ENCODE results near the gene PGD. TPM values are rescaled to one million over a fixed set of nuclear protein-coding genes. Genes with fewer than 3 reads are reported as not detected.
"Not testable (repeated sequence)": the region's sequence is repeated elsewhere in the genome, so short reads cannot be mapped to it uniquely, and the experiment has no call there.

PGD gene
- total and polyA plus RNA-seq, 4 experiments from 2014 or later = 32.8 to 37.3 (median 36.6) TPM

DNA sequence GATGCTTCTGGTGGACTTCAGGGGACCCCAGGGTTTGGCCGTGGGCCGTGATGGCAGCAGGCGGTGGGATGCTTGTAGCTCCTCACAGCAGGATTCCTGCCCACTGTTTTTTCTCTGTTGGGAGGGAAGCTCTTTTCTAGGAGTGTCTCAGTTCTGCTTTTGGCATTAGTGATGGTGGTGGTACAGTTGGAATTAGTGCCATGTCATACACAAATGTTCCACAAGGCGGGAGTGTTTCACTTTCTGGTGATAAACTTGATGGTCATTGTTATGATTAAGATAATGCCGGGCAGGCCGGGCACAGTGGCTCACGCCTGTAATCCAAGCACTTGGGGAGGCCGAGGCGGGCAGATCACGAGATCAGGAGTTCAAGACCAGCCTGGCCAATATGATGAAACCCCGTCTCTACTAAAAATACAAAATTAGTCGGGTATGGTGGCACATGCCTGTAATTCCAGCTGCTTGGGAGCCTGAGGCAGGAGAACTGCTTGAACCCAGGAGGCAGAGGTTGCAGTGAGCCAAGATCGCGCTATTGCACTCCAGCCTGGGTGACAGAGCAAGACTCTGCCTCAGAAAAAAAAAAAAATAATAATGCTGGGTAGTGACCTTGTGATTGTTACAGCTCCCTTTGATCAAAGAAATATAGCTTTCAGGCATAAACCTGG lies 21.4 kb upstream of the PGD start:
- H3K27me3 ChIP-seq (ENCODE audit: insufficient read depth, low read length); POLR2A ChIA-PET (ENCODE audit: partially characterized antibody); H3K4me1 Mint-ChIP-seq; H3K9me3 Mint-ChIP-seq; H3K4me3 Mint-ChIP-seq; H3K4me3 ChIP-seq (ENCODE audit: low read length in 2 of 2); H3K27ac ChIP-seq (ENCODE audit: low read depth, low read length); H3K4me1 ChIP-seq (ENCODE audit: insufficient read depth, low read length); H3K27me3 Mint-ChIP-seq; H3K36me3 ChIP-seq (ENCODE audit: insufficient read depth, low read length); H3K9me3 ChIP-seq (ENCODE audit: control insufficient read depth in 1 of 2, low read length in 2 of 2): not testable (repeated sequence)
- intact Hi-C loops (cut with micrococcal nuclease) = loop anchor here (5.0 kb wide), 1 partner anchor 115 kb away; no protein-coding TSS in a partner anchor
- peaks cover 27 to 48% of the 10 kb centered on the region in 2 donors for H3K36me3 Mint-ChIP-seq
- DNase-seq = peak in 2 of 5 donors; percentile 5 to 15
- CTCF ChIA-PET (ENCODE audit: partially characterized antibody) = interaction anchor here (1.5 kb wide), 1 partner anchor 9 kb away, joined by 3 read pairs; no protein-coding TSS in a partner anchor
- H3K27ac Mint-ChIP-seq = peak overlapping the region in 1 of 7 donors; percentile 12

DNA sequence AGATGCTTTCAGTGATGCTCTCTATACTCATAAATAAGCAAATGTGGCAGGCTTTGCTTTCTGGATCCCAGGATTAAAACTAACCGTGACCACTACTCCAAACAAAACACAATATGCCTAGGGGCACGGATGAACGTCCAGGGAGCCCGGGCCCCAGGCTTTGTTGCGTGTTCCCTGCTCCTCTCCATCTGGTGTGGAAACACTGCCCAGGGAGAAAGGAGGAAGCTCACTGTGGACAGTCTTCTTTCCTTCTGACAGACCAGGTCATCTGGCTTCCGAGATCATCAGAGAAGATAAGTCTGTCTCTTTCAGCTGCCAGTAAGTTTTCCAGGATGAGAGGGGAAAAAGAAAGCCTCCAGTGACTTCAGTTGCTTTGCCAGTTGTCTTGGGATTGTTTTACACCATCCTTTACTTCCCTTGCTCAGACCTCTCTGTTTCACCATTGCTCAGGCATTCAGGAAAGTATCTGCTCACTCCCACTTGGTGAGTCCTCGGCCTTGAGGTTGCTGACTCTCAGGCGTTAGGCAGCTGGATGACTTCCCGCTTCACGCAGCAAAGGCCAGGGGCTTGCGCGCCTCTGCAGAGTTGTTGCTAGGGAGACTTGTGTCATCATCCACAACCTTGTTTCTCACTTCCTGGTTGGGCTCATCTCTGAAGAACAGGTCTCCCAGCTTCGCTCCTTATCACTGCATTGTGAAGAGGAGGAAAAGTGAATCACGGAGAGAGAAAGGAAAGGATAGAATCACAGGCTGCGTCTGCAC lies 20.6 kb upstream of the PGD start:
- POLR2A ChIA-PET (ENCODE audit: partially characterized antibody) = no interaction called here
- no peak for DNase-seq

DNA sequence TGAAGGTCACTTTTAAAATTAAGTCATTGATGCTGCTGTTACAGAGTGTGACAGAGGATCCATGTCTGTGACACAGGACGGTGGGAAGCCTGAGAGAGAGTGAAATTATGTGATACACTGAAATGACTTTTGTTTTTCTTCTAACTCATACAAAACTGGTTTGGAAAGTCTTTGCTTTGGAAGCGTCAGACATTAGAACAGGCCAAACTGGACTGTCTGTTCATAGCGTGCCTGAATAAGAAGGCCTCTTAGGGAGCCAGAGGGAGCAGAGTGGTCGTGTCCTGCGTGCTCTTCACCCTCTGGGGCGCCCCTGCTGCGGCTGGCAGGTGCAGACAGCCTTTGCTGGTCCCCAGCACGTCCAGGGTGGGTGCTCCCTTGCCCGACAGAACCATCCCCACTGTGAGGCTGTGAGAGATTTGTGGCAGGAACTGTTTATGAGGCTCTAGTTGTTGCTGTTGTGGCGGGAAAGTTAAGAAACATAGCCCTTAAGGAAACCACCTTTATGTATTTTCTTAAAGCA lies 19.7 kb upstream of the PGD start:
- Mint-ChIP-seq H3K27me3 (no peaks in the 10 kb centered on the region), H3K4me1 (peaks cover 0 to 1% (median 0%) of the 10 kb centered on the region in 4 donors), H3K4me3 (no peak overlapping the region), H3K36me3 (peaks cover 30 to 42% of the 10 kb centered on the region in 2 donors), H3K27ac (no peak overlapping the region), H3K9me3 (no peaks in the 10 kb centered on the region)
- ChIA-PET CTCF (ENCODE audit: partially characterized antibody) (no interaction called here), POLR2A (ENCODE audit: partially characterized antibody) (no interaction called here)
- Histone ChIP-seq H3K4me1 (ENCODE audit: insufficient read depth, low read length) (no peaks in the 10 kb centered on the region), H3K27me3 (ENCODE audit: insufficient read depth, low read length) (no peaks in the 10 kb centered on the region), H3K27ac (ENCODE audit: low read depth, low read length) (no peak overlapping the region), H3K4me3 (ENCODE audit: low read length in 2 of 2) (no peak overlapping the region), H3K9me3 (ENCODE audit: control insufficient read depth in 1 of 2, low read length in 2 of 2) (no peaks in the 10 kb centered on the region), H3K36me3 (ENCODE audit: insufficient read depth, low read length) (peaks cover 6% of the 10 kb centered on the region)
- DNase-seq = no peak
- intact Hi-C loops (cut with micrococcal nuclease) = loop anchor here (5.0 kb wide), 1 partner anchor 113 kb away; no protein-coding TSS in a partner anchor

More for the DNA sequence above, 20.6 kb upstream of the PGD start:
- Histone ChIP-seq H3K36me3 (ENCODE audit: insufficient read depth, low read length) (peaks cover 6% of the 10 kb centered on the region), H3K4me3 (ENCODE audit: low read length in 2 of 2) (no peak overlapping the region), H3K9me3 (ENCODE audit: control insufficient read depth in 1 of 2, low read length in 2 of 2) (no peaks in the 10 kb centered on the region), H3K27ac (ENCODE audit: low read depth, low read length) (no peak overlapping the region), H3K27me3 (ENCODE audit: insufficient read depth, low read length) (no peaks in the 10 kb centered on the region), H3K4me1 (ENCODE audit: insufficient read depth, low read length) (no peaks in the 10 kb centered on the region)
- intact Hi-C loops (cut with micrococcal nuclease) = loop anchor here (5.0 kb wide), 1 partner anchor 114 kb away; no protein-coding TSS in a partner anchor
- CTCF ChIA-PET (ENCODE audit: partially characterized antibody) = interaction anchor here (1.5 kb wide), 1 partner anchor 10 kb away, joined by 3 read pairs; no protein-coding TSS in a partner anchor
- peaks cover 0 to 1% (median 0%) of the 10 kb centered on the region in 4 donors for H3K4me1 Mint-ChIP-seq
- peaks cover 28 to 48% of the 10 kb centered on the region in 2 donors for H3K36me3 Mint-ChIP-seq
- H3K9me3 Mint-ChIP-seq = no peaks in the 10 kb centered on the region
- H3K27ac Mint-ChIP-seq = no peak overlapping the region
- no peaks in the 10 kb centered on the region for H3K27me3 Mint-ChIP-seq
- H3K4me3 Mint-ChIP-seq = no peak overlapping the region

DNA sequence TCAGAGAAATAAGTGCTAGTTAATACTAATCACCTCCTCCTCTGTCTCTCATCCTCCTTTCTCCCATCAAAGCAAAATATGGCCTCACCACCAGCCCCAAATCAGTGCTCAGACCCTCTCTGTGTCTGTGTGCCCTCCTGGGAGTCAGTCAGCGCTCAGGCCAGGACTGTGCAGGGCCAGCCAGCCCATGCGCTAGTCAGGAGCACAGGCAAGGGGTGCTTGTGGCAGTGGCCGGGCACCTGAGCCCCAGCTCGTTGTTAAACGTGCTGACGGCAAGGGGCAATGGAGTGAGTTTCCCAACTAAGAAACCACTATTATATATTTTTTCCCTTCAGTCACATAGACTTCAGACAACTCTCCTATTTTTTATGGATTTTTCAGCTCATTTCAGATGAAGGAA lies 19.2 kb upstream of the PGD start:
- no peaks in the 10 kb centered on the region for H3K27me3 Mint-ChIP-seq
- ChIA-PET CTCF (ENCODE audit: partially characterized antibody) (interaction anchor here (0.6 kb wide), 1 partner anchor 117 kb away, joined by 3 read pairs; no protein-coding TSS in a partner anchor), POLR2A (ENCODE audit: partially characterized antibody) (no interaction called here)
- no peaks in the 10 kb centered on the region for H3K4me1 ChIP-seq (ENCODE audit: insufficient read depth, low read length)
- H3K4me3 ChIP-seq (ENCODE audit: low read length in 2 of 2) = no peak overlapping the region
- peaks cover 25 to 37% of the 10 kb centered on the region in 2 donors for H3K36me3 Mint-ChIP-seq
- intact Hi-C loops (cut with micrococcal nuclease) = loop anchor here (5.0 kb wide), 1 partner anchor 113 kb away; no protein-coding TSS in a partner anchor
- H3K27ac Mint-ChIP-seq = peak overlapping the region in 1 of 7 donors; percentile 8
- no peaks in the 10 kb centered on the region for H3K27me3 ChIP-seq (ENCODE audit: insufficient read depth, low read length)
- DNase-seq = no peak
- H3K4me1 Mint-ChIP-seq = peaks cover 0 to 1% (median 0%) of the 10 kb centered on the region in 4 donors
- H3K36me3 ChIP-seq (ENCODE audit: insufficient read depth, low read length) = peaks cover 4% of the 10 kb centered on the region
- H3K27ac ChIP-seq (ENCODE audit: low read depth, low read length) = no peak overlapping the region
- no peak overlapping the region for H3K4me3 Mint-ChIP-seq
- H3K9me3 ChIP-seq (ENCODE audit: control insufficient read depth in 1 of 2, low read length in 2 of 2) = no peaks in the 10 kb centered on the region
- H3K9me3 Mint-ChIP-seq = no peaks in the 10 kb centered on the region

DNA sequence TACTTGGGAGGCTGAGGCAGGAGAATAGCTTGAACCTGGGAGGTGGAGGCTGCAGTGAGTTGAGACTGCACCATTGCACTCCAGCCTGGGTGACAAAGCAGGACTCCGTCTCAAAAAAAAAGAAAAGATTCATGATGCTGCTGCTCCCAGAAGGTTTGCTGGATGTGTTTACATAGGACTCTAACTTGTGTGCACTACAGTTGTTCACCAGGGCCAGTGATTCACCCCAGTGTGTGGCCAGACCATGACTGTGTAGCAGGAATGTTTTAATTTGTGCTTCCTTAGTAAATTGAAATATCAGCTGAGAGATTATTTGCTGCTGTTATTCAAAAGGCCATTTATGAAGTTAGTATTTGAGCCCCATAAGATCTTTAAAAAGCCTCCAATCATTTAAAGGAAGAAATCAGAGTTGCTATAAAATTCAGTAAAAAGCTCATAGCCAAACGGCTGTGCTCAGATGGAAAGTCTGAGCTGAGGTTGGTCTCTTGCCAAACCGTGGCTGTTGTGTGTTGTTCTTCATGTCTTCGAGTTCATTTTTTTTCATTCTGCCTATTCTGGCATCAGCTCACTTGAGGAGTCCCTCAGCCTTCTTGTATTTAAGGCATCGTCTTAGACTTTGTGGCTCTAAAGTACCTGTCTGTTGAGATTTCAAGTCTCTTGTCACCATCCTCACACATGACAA lies 18.1 kb upstream of the PGD start:
- no peaks in the 10 kb centered on the region for H3K27me3 Mint-ChIP-seq

DNA sequence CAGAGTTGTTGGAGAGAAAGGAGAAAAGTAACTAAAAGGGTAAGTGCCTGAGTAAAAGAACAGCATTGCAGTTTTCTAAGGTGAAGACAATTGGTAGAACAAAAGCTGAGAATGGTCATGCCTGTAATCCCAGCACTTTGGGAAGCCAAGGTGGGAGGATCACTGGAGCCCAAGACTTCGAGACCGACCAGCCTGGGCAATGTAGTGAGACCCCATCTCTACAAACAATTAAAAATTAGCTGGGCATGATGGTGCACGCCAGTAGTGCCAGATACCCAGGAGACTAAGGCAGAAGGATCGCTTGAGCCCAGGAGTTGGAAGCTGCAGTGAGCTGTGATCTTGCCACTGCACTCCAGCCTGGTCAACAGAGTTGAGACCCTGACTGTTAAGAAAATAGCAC lies 15.2 kb upstream of the PGD start:
- CTCF ChIA-PET (ENCODE audit: partially characterized antibody) = no interaction called here
- no peak overlapping the region for H3K27ac Mint-ChIP-seq
- H3K27ac ChIP-seq (ENCODE audit: low read depth, low read length) = no peak overlapping the region
- no peak for DNase-seq
- peaks cover 6 to 7% of the 10 kb centered on the region in 2 donors for H3K36me3 Mint-ChIP-seq
- H3K9me3 ChIP-seq (ENCODE audit: control insufficient read depth in 1 of 2, low read length in 2 of 2) = no peaks in the 10 kb centered on the region
- POLR2A ChIA-PET (ENCODE audit: partially characterized antibody) = no interaction called here
- no peaks in the 10 kb centered on the region for H3K9me3 Mint-ChIP-seq
- no peaks in the 10 kb centered on the region for H3K27me3 Mint-ChIP-seq
- H3K4me1 ChIP-seq (ENCODE audit: insufficient read depth, low read length) = peaks cover 5% of the 10 kb centered on the region
- H3K27me3 ChIP-seq (ENCODE audit: insufficient read depth, low read length) = no peaks in the 10 kb centered on the region
- H3K4me3 Mint-ChIP-seq = no peak overlapping the region
- no peaks in the 10 kb centered on the region for H3K36me3 ChIP-seq (ENCODE audit: insufficient read depth, low read length)
- no peak overlapping the region for H3K4me3 ChIP-seq (ENCODE audit: low read length in 2 of 2)
- intact Hi-C loops (cut with micrococcal nuclease) = no loop called here
- H3K4me1 Mint-ChIP-seq = peaks cover 0 to 8% (median 2%) of the 10 kb centered on the region in 4 donors

More for the DNA sequence above, 18.1 kb upstream of the PGD start:
- no peak overlapping the region for H3K4me3 Mint-ChIP-seq
- Histone ChIP-seq H3K4me1 (ENCODE audit: insufficient read depth, low read length) (no peaks in the 10 kb centered on the region), H3K4me3 (ENCODE audit: low read length in 2 of 2) (no peak overlapping the region), H3K9me3 (ENCODE audit: control insufficient read depth in 1 of 2, low read length in 2 of 2) (no peaks in the 10 kb centered on the region), H3K27me3 (ENCODE audit: insufficient read depth, low read length) (no peaks in the 10 kb centered on the region), H3K36me3 (ENCODE audit: insufficient read depth, low read length) (no peaks in the 10 kb centered on the region), H3K27ac (ENCODE audit: low read depth, low read length) (no peak overlapping the region)
- no peak for DNase-seq
- H3K36me3 Mint-ChIP-seq = peaks cover 17 to 29% of the 10 kb centered on the region in 2 donors
- H3K9me3 Mint-ChIP-seq = no peaks in the 10 kb centered on the region
- H3K4me1 Mint-ChIP-seq = peaks cover 0 to 1% (median 0%) of the 10 kb centered on the region in 4 donors
- ChIA-PET POLR2A (ENCODE audit: partially characterized antibody) (interaction anchor here (1.3 kb wide), 1 partner anchor 18 kb away, joined by 3 read pairs; the partner anchor contains the start of gene PGD), CTCF (ENCODE audit: partially characterized antibody) (no interaction called here)
- no peak overlapping the region for H3K27ac Mint-ChIP-seq
- intact Hi-C loops (cut with micrococcal nuclease) = no loop called here

DNA sequence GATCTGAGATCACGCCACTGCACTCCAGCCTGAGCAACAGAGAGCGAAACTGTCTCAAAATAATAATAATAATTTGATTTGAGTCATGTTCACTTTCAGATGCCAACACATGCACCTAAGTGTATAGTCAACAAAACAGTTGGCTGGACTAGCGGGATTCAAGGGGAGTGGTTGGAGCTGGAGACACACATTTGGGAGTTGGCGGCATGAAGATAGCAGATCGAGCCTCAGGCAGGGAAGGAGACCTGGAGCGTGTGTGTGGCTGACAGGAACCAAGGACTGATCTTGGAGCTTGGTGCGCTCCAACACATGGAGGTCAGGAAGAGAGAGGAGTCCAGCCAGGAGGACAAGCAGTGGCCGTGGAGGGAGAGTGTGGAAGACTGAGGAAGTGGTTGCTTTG lies 14.6 kb upstream of the PGD start:
- no peak for DNase-seq
- no peaks in the 10 kb centered on the region for H3K9me3 Mint-ChIP-seq
- Histone ChIP-seq H3K4me3 (ENCODE audit: low read length in 2 of 2) (no peak overlapping the region), H3K27me3 (ENCODE audit: insufficient read depth, low read length) (no peaks in the 10 kb centered on the region), H3K36me3 (ENCODE audit: insufficient read depth, low read length) (no peaks in the 10 kb centered on the region), H3K9me3 (ENCODE audit: control insufficient read depth in 1 of 2, low read length in 2 of 2) (no peaks in the 10 kb centered on the region), H3K4me1 (ENCODE audit: insufficient read depth, low read length) (peaks cover 5% of the 10 kb centered on the region), H3K27ac (ENCODE audit: low read depth, low read length) (no peak overlapping the region)
- intact Hi-C loops (cut with micrococcal nuclease) = no loop called here
- H3K27me3 Mint-ChIP-seq = no peaks in the 10 kb centered on the region
- no peak overlapping the region for H3K4me3 Mint-ChIP-seq
- peaks cover 0 to 8% (median 2%) of the 10 kb centered on the region in 4 donors for H3K4me1 Mint-ChIP-seq
- H3K27ac Mint-ChIP-seq = peak overlapping the region in 2 of 7 donors; percentile 26 to 77
- ChIA-PET CTCF (ENCODE audit: partially characterized antibody) (no interaction called here), POLR2A (ENCODE audit: partially characterized antibody) (no interaction called here)
- peaks cover 2 to 4% of the 10 kb centered on the region in 2 donors for H3K36me3 Mint-ChIP-seq
